22Rv1 (cell line): ENCODE measurements around the gene RALGPS1.

Experiments used
- CTCF ChIP-seq: fragments of 450-650 bp; IDR thresholded peaks from 2 replicates; pipeline ENCODE4 v1.5.1; 2017; ENCODE audit warnings: mild to moderate bottlenecking
- ZFX ChIP-seq: fragments of 450-650 bp; IDR thresholded peaks from 2 replicates; pipeline ENCODE4 v1.6.1; 2017; ENCODE audit warnings: antibody characterized with exemption, borderline replicate concordance

DNA sequence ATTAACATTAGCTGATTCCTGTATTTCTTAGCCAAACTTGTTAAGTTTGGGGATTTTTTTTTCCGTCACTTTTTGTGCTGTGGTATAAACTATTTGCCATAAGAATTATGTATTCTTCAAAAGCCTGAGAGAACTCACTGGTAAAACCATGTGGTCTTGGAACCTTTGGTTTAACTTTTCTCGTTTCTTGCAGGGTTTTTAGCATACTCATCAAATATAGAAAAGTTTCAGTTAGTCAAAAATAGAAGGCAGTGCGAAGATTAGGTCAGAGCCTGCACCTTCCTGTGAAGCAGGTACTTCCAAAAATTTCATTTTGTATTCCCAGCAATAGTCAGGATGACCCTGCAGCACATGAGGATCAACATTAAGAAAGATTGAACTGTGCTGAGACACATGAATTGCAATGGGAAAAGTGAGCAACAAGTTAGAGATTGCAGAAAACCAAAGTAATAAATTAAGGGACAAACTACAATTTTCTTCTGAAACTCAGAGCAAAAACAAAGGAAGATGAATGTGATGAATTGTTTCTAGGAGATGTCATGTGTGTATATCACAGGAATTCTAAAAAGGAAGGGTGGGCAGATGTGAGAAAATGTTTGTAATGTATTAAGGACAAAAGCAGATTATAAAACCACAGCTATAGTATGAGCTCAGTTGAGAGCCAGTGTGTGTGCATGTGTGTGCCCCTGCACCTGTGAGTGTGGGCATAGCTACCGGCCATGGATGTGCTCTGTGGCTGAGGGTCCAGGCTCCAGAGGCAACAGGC is 105.6 kb downstream of the RALGPS1 start:
- no peak for TF ChIP-seq CTCF
- no peak for TF ChIP-seq ZFX
